GM21528 (cell line): ENCODE results near the gene HNRNPK.

Source experiments
- ATAC-seq: cut with Tn5 transposase; IDR thresholded peaks from one replicate; pipeline ENCODE4 v1.9.1; 2021; ENCODE audit warnings: mild to moderate bottlenecking, moderate library complexity; ENCODE audit not compliant: unreplicated experiment, low FRiP score

HNRNPK gene

GRCh38 chr9:83979812-83980394, at the start of gene HNRNPK:
Gene HNRNPK (minus strand): TSS chr9:83980215. CDS start chr9:83978252, 1,963 bp downstream.
- ATAC-seq: peak; percentile 86

- ATAC-seq: no peak
These were observed 47.2 kb upstream of the HNRNPK start for GRCh38 chr9:84027201-84027600.

- ATAC-seq: no peak
These were observed 44.1 kb upstream of the HNRNPK start for GRCh38 chr9:84024041-84024575.

- no peak for ATAC-seq
These were observed 27.6 kb upstream of the HNRNPK start for GRCh38 chr9:84007662-84008061.

- no peak for ATAC-seq
These were observed 23.2 kb upstream of the HNRNPK start for GRCh38 chr9:84003246-84003645.

DNA sequence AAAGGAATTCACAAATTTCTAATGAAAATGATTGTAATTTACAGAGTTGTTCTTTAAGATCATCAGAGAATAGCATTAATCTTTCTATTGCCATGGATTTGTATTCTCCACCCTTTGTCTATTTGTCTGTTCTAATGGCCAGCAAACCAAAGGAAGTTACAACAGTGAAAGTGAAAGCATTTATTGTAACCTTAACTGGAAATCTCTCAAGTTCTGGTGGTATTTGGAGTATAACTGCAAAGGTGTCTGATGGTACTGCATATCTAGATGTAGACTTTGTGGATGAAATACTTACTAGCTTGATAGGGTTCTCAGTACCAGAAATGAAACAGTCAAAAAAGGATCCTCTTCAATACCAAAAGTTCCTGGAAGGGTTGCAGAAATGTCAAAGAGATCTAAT, 22.3 kb upstream of the HNRNPK start:
- ATAC-seq: peak; percentile 75

GRCh38 chr9:84001621-84002020, 21.6 kb upstream of the HNRNPK start:
- ATAC-seq: no peak

GRCh38 chr9:84000186-84000585, 20.2 kb upstream of the HNRNPK start:
- no peak for ATAC-seq

- no peak for ATAC-seq
These were observed 19.3 kb upstream of the HNRNPK start for GRCh38 chr9:83999141-83999918.

DNA sequence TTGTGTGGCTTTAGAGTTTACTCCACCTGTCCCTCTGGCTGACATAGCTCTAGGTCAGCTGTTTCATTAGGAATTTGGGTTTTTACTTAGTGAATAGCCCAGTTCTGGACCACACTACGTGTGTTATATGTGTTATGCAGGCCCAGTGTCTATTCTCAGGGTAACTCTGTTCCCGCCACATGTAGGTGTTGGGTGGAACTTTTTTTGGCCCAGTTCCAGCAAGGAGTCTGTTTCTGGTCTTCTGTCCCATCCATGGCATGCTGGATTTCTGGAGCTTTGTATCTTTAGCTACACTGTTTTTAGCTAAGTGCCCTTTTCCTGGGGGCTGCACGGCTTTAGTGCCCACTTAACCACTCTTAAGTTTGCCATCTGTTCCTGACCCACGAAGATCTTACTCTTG, 16.1 kb upstream of the HNRNPK start:
- ATAC-seq: no peak

- ATAC-seq: no peak
These were observed 12.9 kb upstream of the HNRNPK start for GRCh38 chr9:83992901-83993300.

- ATAC-seq: no peak
These were observed 12.4 kb upstream of the HNRNPK start for GRCh38 chr9:83992407-83992806.

DNA sequence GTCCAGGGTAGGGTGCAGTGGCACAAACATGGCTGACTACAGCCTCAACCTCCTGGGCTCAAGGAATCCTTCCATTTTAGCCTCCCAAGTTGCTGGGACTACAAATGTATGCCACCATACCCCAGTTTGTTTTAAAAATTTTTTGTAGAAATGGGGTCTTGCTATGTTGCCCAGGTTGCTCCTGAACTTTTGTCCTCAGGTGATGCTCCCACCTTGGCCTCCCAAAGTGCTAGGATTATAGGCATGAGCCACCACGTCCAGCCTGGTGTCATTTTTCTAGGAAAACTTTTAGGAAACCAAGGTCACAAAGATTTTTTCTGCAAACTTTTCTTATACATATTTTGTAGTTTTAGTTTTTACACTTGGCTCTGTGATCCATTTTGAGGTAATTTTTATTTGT, 11.3 kb upstream of the HNRNPK start:
- ATAC-seq: no peak

GRCh38 chr9:83988411-83988810, 8.4 kb upstream of the HNRNPK start:
- ATAC-seq: no peak

GRCh38 chr9:83987402-83987791, 7.4 kb upstream of the HNRNPK start:
- ATAC-seq: no peak

DNA sequence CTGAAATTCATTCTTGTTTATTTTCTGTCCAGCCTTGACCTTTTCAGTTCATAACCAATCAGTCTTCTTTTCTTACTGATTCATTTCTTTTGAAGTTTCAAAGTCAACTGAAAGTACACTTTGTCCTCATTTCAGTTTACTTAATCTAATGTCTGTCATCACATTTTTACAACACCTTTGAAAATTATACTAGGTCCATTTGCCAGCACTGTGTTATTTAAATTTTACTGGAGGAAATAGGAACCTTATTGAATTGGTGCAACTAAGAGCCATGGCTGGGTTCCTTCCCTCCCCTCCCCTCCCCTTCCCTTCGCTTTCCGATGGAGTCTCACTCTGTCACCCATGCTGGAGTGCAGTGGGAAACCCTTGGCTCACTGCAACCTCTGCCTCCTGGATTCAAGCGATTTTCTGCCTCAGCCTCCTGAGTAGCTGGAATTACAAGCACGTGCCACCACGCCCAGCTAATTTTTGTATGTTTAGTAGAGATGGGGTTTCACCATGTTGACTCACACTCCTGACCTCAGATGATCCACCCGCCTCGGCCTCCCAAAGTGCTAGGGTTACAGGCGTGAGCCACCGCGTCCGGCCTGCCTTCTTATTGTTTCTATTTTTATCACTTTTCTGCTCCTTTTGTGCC, 6.9 kb upstream of the HNRNPK start:
- no peak for ATAC-seq

DNA sequence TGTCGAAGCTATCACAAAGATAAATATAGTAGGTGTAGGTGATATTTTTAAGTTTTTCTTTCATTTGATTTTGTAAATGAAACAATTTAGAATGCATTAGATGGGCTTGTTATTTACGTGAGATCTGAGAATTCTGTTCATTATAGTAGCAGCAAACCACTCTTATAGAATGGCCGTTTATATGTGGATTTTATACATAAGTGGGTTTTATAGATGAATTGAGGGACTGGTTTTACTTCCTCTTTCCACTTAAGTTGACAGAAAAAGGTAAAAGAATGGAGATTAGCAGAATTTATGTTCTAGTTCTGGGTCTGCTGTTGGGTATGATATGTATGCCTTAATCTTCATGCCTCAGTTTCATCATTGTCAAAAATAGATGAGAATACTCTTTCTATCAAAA, 6.2 kb upstream of the HNRNPK start:
- no peak for ATAC-seq

DNA sequence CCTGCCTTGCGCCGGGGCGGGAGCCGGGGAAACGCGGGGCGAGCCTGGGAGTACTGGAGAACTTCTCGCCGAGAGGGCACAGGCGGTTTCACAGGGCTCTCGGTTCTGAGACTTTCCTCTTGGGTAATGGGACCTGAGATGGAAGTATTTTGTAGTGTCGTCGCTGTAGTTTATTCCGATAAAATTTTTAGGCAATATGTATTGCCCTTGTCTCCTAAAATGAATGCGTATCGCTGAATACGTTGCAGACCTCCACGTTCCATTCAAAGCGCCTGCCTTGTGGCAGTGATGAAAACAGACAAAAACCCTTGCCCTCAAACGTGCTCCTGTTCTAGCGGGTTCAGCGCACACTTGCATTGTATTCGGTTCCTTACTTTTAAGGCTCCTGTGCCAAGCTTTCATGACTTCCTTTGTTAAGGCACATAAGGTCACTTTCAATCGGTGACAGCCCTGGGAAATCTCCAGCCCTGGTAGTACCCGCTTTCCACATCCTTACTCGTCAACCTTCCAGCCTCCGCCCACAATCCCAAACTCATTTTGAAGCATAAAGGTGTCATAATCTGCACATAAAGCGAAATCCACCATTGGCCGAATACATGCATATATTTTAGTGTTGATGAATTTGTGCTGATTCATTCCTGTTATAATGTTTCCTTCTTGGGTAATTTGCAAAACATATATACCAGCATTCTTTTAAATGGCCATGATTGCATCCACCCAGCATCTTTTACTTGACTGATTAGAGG, 1.3 kb upstream of the HNRNPK start:
- ATAC-seq: no peak

GRCh38 chr9:83980395-83981125, 545 bp upstream of the HNRNPK start, which contains the start of gene RMI1:
Gene RMI1 (plus strand): TSS chr9:83980805. CDS start chr9:84000987, 20,182 bp downstream.
- ATAC-seq: peak; percentile 81
